ENCODE measurements around the gene SMCP. TPM values are rescaled to one million over a fixed set of nuclear protein-coding genes. Genes with fewer than 3 reads are reported as not detected.

SMCP gene
- total RNA-seq: not detected in 2 replicates

GRCh38 chr1:152878042-152878441 lies at the start of gene SMCP:
SMCP (plus strand) TSS chr1:152878322; CDS start chr1:152884423, 6,101 bp downstream.

DNA sequence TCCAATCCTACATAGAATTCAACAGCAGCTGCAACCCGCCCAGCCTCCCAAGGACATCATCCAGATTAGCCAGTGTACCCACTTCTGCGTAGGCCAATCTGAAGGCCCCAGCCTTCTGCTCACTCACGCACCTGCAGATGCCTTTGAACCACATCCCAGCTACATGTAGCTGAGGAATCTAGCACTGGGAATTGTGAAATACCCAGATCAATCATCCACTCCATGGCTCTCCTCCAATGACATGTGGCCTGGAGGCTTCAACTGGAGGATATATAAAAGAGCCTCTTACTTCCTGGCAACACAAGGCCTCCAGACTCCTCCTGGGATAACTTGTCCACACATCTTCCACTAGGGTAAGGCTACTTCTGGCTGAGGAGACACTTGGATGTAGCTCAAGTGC lies 35.6 kb upstream of the SMCP start, which contains the start of gene LCE6A:
Gene LCE6A (plus strand): TSS at position 301 of the 400 bp plus-strand sequence. CDS start 665 bp downstream, outside the sequence.

DNA sequence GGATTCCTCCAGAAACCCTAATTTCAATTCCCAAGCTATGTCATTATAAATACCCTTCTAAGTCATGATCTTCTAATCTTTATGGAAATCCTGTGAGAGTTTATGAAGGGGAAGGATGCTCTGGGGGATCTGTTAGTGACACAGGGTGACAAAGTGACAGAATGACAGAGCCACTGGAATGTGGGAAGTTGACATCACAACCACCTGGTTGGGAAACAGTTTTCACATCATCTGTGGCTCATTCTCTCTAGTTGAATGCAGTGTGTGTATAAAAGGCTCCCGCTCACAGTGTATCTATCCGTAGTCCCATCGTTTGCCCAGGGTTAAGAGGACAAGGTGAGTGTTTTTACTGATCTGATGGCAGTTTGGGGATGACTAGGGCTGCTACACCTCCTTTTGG lies 18.4 kb upstream of the SMCP start, which contains the start of gene LCE7A:
Gene LCE7A (plus strand): TSS at position 301 of the 400 bp plus-strand sequence. CDS start 702 bp downstream, outside the sequence.

DNA sequence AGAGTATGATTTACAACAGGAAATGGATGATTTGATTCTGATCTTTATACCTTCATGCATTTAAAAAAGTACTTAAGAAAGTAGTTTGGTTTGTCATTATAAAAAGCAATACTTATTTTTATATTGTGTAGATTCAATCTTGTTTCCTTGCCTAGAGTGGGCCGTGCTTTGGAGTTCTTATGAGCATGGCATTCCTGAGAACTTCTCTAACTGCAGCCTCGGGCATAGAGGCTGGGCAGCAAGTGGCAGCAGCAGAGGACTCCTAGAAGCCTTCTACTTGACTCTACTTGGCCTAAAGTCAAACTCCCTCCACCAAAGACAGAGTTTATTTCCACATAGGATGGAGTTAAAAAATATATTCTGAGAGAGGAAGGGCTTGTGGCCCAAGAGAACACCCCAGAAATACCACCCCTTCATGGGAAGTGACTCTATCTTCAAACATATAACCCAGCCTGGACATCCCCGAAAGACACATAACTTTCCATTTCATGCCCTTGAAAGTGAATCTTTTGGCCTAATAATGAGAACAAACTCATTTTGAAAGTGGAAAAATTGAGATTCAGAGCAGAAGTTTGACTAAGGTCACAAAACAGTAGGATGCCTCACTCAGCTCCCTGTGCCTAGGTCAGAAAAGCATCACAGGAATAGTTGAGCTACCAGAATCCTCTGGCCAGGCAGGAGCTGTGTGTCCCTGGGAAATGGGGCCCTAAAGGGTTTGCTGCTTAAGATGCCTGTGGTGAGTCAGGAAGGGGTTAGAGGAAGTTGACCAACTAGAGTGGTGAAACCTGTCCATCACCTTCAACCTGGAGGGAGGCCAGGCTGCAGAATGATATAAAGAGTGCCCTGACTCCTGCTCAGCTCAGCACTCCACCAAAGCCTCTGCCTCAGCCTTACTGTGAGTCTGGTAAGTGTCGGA lies 29.8 kb downstream of the SMCP start, which contains the start of gene IVL:
Gene IVL (plus strand): TSS at position 861 of the 916 bp plus-strand sequence. CDS start 1,252 bp downstream, outside the sequence.

Other genes with a start within 250 kb of the SMCP start
- gene LCE2D, start 214.9 kb upstream of the SMCP start, total RNA-seq: not detected in 2 replicates
- gene LCE2C, start 203.0 kb upstream of the SMCP start, total RNA-seq: not detected in 2 replicates
- gene LCE2B, start 192.2 kb upstream of the SMCP start, total RNA-seq: not detected in 2 replicates
- not detected in 2 replicates for gene LCE2A, start 180.0 kb upstream of the SMCP start, total RNA-seq
- gene LCE4A, start 170.2 kb upstream of the SMCP start, total RNA-seq: not detected in 2 replicates
- not detected in 2 replicates for gene KPRP, start 120.3 kb upstream of the SMCP start, total RNA-seq
- not detected in 2 replicates for gene LCE1F, start 103.2 kb upstream of the SMCP start, total RNA-seq
- not detected in 2 replicates for gene LCE1E, start 92.1 kb upstream of the SMCP start, total RNA-seq
- not detected in 2 replicates for gene LCE1D, start 81.6 kb upstream of the SMCP start, total RNA-seq
- not detected in 2 replicates for gene LCE1C, start 71.7 kb upstream of the SMCP start, total RNA-seq
- gene LCE1B, start 66.4 kb upstream of the SMCP start, total RNA-seq: not detected in 2 replicates
- not detected in 2 replicates for gene LCE1A, start 50.8 kb upstream of the SMCP start, total RNA-seq
- not detected in 2 replicates for gene LCE6A, start 35.5 kb upstream of the SMCP start, total RNA-seq
- not detected in 2 replicates for gene LCE7A, start 18.3 kb upstream of the SMCP start, total RNA-seq
- gene IVL, start 30.2 kb downstream of the SMCP start, total RNA-seq: not detected in 2 replicates
- gene SPRR5, start 68.9 kb downstream of the SMCP start, total RNA-seq: not detected in 2 replicates
- not detected in 2 replicates for gene SPRR4, start 92.3 kb downstream of the SMCP start, total RNA-seq
- not detected in 2 replicates for gene SPRR1A, start 105.8 kb downstream of the SMCP start, total RNA-seq
- not detected in 2 replicates for gene SPRR3, start 123.4 kb downstream of the SMCP start, total RNA-seq
- not detected in 2 replicates for gene SPRR1B, start 152.9 kb downstream of the SMCP start, total RNA-seq
- not detected in 2 replicates for gene SPRR2D, start 162.8 kb downstream of the SMCP start, total RNA-seq
- gene SPRR2A, start 179.2 kb downstream of the SMCP start, total RNA-seq: not detected in 2 replicates
- gene SPRR2B, start 193.3 kb downstream of the SMCP start, total RNA-seq: not detected in 2 replicates
- gene SPRR2E, start 216.2 kb downstream of the SMCP start, total RNA-seq: not detected in 2 replicates
- gene SPRR2F, start 235.2 kb downstream of the SMCP start, total RNA-seq: not detected in 2 replicates

Data from bronchus fibroblast of lung (primary cell).